Vagina (tissue), 2 donors: ENCODE results near the gene KCNC3. TPM values are rescaled to one million over a fixed set of nuclear protein-coding genes. Genes with fewer than 3 reads are reported as not detected.

ENCODE experiments used
- DNase-seq, 2 donors: peaks; one replicate each; pipeline ENCODE4 v3.0.0-alpha.2; 2017; ENCODE audit errors: extremely low spot score in 2 of 2
- H3K27ac ChIP-seq: fragments of 200-600 bp; sonication (generic); one replicate; pipeline ENCODE4 v1.5.1; 2019
- H3K27me3 ChIP-seq: fragments of 200-600 bp; sonication (generic); one replicate; pipeline ENCODE4 v1.5.1; 2019
- H3K36me3 ChIP-seq, 2 donors: fragments of 200-600 bp; sonication (generic); one replicate each; pipeline ENCODE4 v1.5.1; 2017 to 2019
- H3K4me1 ChIP-seq: fragments of 200-600 bp; sonication (generic); one replicate; pipeline ENCODE4 v1.5.1; 2019
- H3K4me3 ChIP-seq, 2 donors: fragments of 200-600 bp; sonication (generic); 1 replicate in 1 of 2; 2 replicates in 1 of 2; pipeline ENCODE4 v1.5.1; 2016 to 2019
- H3K9me3 ChIP-seq: fragments of 200-600 bp; sonication (generic); one replicate; pipeline ENCODE4 v1.5.1; 2019
- CTCF ChIP-seq, 3 experiments: fragments of 450-650 bp in 2 of 3; fragments of 200-600 bp in 1 of 3; sonication (generic) in 1 of 3; IDR thresholded peaks; one replicate each; pipeline ENCODE4 v1.5.1; 2017 to 2019; ENCODE audit warnings: antibody characterized with exemption in 3 of 3, mild to moderate bottlenecking in 2 of 3, moderate library complexity in 2 of 3
- POLR2A ChIP-seq, 2 donors: fragments of 450-650 bp; IDR thresholded peaks; one replicate each; pipeline ENCODE4 v1.6.1; 2017; ENCODE audit warnings: antibody characterized with exemption in 2 of 2, mild to moderate bottlenecking in 2 of 2, moderate library complexity in 2 of 2
- POLR2AphosphoS5 ChIP-seq, 2 donors: sonication (generic); formaldehyde crosslinking; IDR thresholded peaks; one replicate each; pipeline ENCODE4 v1.9.0; 2017; ENCODE audit warnings: antibody characterized with exemption in 2 of 2, mild to moderate bottlenecking in 2 of 2, low read depth in 1 of 2; ENCODE audit not compliant: insufficient read depth in 1 of 2
- intact Hi-C: fragments of 100-400 bp; cut with DNase I; formaldehyde crosslinking; loops from one replicate; pipeline ENCODE4 v1.15.1; 2023
- total RNA-seq: library from RNA; depleted of rRNA; stranded (reverse); fragments of >200 nt; gene quantifications from one replicate; pipeline ENCODE4 v1.2.3, GENCODE V29; 2016

Gene KCNC3
- total RNA-seq, 1 donor from 2014 or later, result 0.98 TPM

- no peak for DNase-seq
- Histone ChIP-seq H3K27ac (no peak overlapping the region), H3K36me3 (no peaks in the 10 kb centered on the region), H3K27me3 (peaks cover 22% of the 10 kb centered on the region), H3K4me3 (no peak overlapping the region), H3K9me3 (no peaks in the 10 kb centered on the region), H3K4me1 (no peaks in the 10 kb centered on the region)
- intact Hi-C loops, result no loop called here
- TF ChIP-seq POLR2A (IDR thresholded peaks at IDR 0.05) (no peak), CTCF (IDR thresholded peaks at IDR 0.05) (no peak), POLR2AphosphoS5 (IDR thresholded peaks at IDR 0.05; ENCODE audit: insufficient read depth in 1 of 2, low read depth in 1 of 2) (no peak)
Observed at GRCh38 chr19:50309396-50310125, 19.6 kb downstream of the KCNC3 start.

- Histone ChIP-seq H3K27ac (no peak overlapping the region), H3K4me3 (no peak overlapping the region), H3K4me1 (no peaks in the 10 kb centered on the region), H3K27me3 (peaks cover 17% of the 10 kb centered on the region), H3K36me3 (no peaks in the 10 kb centered on the region), H3K9me3 (no peaks in the 10 kb centered on the region)
- no peak for TF ChIP-seq POLR2A (IDR thresholded peaks at IDR 0.05)
- TF ChIP-seq CTCF (IDR thresholded peaks at IDR 0.05), result no peak
- TF ChIP-seq POLR2AphosphoS5 (IDR thresholded peaks at IDR 0.05; ENCODE audit: insufficient read depth in 1 of 2, low read depth in 1 of 2), result no peak
- intact Hi-C loops, result no loop called here
- DNase-seq, result no peak
Observed at GRCh38 chr19:50308991-50309390, 20.2 kb downstream of the KCNC3 start.

GRCh38 chr19:50303558-50303957 lies 25.6 kb downstream of the KCNC3 start:
- Histone ChIP-seq H3K27ac (no peak overlapping the region), H3K4me1 (no peaks in the 10 kb centered on the region), H3K4me3 (no peak overlapping the region), H3K27me3 (no peaks in the 10 kb centered on the region), H3K9me3 (no peaks in the 10 kb centered on the region), H3K36me3 (no peaks in the 10 kb centered on the region)
- intact Hi-C loops, result no loop called here
- no peak for TF ChIP-seq CTCF (IDR thresholded peaks at IDR 0.05)
- TF ChIP-seq POLR2AphosphoS5 (IDR thresholded peaks at IDR 0.05; ENCODE audit: insufficient read depth in 1 of 2, low read depth in 1 of 2), result no peak
- no peak for TF ChIP-seq POLR2A (IDR thresholded peaks at IDR 0.05)
- DNase-seq, result no peak

- H3K9me3 ChIP-seq, result no peaks in the 10 kb centered on the region
- no peak overlapping the region for H3K27ac ChIP-seq
- H3K36me3 ChIP-seq, result no peaks in the 10 kb centered on the region
- no peak for TF ChIP-seq POLR2AphosphoS5 (IDR thresholded peaks at IDR 0.05; ENCODE audit: insufficient read depth in 1 of 2, low read depth in 1 of 2)
- TF ChIP-seq CTCF (IDR thresholded peaks at IDR 0.05), result no peak
- TF ChIP-seq POLR2A (IDR thresholded peaks at IDR 0.05), result no peak
- no peak for DNase-seq
- intact Hi-C loops, result no loop called here
- no peaks in the 10 kb centered on the region for H3K4me1 ChIP-seq
- H3K4me3 ChIP-seq, result no peak overlapping the region
- no peaks in the 10 kb centered on the region for H3K27me3 ChIP-seq
Observed at GRCh38 chr19:50301607-50301971, 27.6 kb downstream of the KCNC3 start.

- H3K27me3 ChIP-seq, result no peaks in the 10 kb centered on the region
- H3K27ac ChIP-seq, result no peak overlapping the region
- H3K4me3 ChIP-seq, result no peak overlapping the region
- no peaks in the 10 kb centered on the region for H3K9me3 ChIP-seq
- no peaks in the 10 kb centered on the region for H3K4me1 ChIP-seq
- DNase-seq, result no peak
- TF ChIP-seq POLR2A (IDR thresholded peaks at IDR 0.05) (no peak), CTCF (IDR thresholded peaks at IDR 0.05) (no peak), POLR2AphosphoS5 (IDR thresholded peaks at IDR 0.05; ENCODE audit: insufficient read depth in 1 of 2, low read depth in 1 of 2) (no peak)
- no peaks in the 10 kb centered on the region for H3K36me3 ChIP-seq
- intact Hi-C loops, result no loop called here
Observed at GRCh38 chr19:50300814-50301606, 28.2 kb downstream of the KCNC3 start.
